Stomach smooth muscle (tissue), 2 donors: ENCODE data around the gene ZRANB1.

ENCODE experiments used
- H3K27ac ChIP-seq: one replicate; pipeline ENCODE4 v1.7.0; 2013; ENCODE audit warnings: mild to moderate bottlenecking, low read length, inconsistent platforms
- H3K27me3 ChIP-seq, 2 donors: one replicate each; pipeline ENCODE4 v1.7.0; 2013; ENCODE audit warnings: low read length in 2 of 2; ENCODE audit not compliant: insufficient read depth in 2 of 2, control insufficient read depth in 1 of 2
- H3K36me3 ChIP-seq, 2 donors: one replicate each; pipeline ENCODE4 v1.7.0; 2013; ENCODE audit warnings: low read length in 2 of 2; ENCODE audit not compliant: control insufficient read depth in 2 of 2, insufficient read depth in 2 of 2
- H3K4me1 ChIP-seq: one replicate; pipeline ENCODE4 v1.7.0; 2013; ENCODE audit warnings: low read length; ENCODE audit not compliant: control insufficient read depth, insufficient read depth
- H3K4me3 ChIP-seq, 2 donors: one replicate each; pipeline ENCODE4 v1.7.0; 2013; ENCODE audit warnings: low read length in 2 of 2
- H3K9ac ChIP-seq, 2 donors: one replicate each; pipeline ENCODE4 v1.7.0; 2013; ENCODE audit warnings: low read length in 2 of 2, mild to moderate bottlenecking in 1 of 2
- H3K9me3 ChIP-seq, 2 donors: one replicate each; pipeline ENCODE4 v1.7.0; 2013; ENCODE audit warnings: low read length in 2 of 2; ENCODE audit not compliant: control insufficient read depth in 2 of 2
- donor health status: healthy.
- donor health status: Pancreatic carcinoma.

ZRANB1 gene

GRCh38 chr10:124962421-124962820, 20.5 kb downstream of the ZRANB1 start:
- Histone ChIP-seq H3K27me3 (no peaks in the 10 kb centered on the region), H3K4me1 (no peaks in the 10 kb centered on the region), H3K4me3 (no peak overlapping the region), H3K27ac (no peak overlapping the region), H3K9me3 (no peaks in the 10 kb centered on the region), H3K9ac (no peak overlapping the region), H3K36me3 (peaks cover 0 to 1% of the 10 kb centered on the region in 2 donors)

GRCh38 chr10:124963866-124964720, 22.2 kb downstream of the ZRANB1 start:
- no peak overlapping the region for H3K27ac ChIP-seq
- H3K27me3 ChIP-seq, result no peaks in the 10 kb centered on the region
- no peak overlapping the region for H3K4me3 ChIP-seq
- peaks cover 0 to 5% of the 10 kb centered on the region in 2 donors for H3K36me3 ChIP-seq
- no peak overlapping the region for H3K9ac ChIP-seq
- no peaks in the 10 kb centered on the region for H3K9me3 ChIP-seq
- H3K4me1 ChIP-seq, result no peaks in the 10 kb centered on the region

- H3K9me3 ChIP-seq, result no peaks in the 10 kb centered on the region
- no peak overlapping the region for H3K27ac ChIP-seq
- H3K27me3 ChIP-seq, result no peaks in the 10 kb centered on the region
- H3K4me1 ChIP-seq, result peaks cover 10% of the 10 kb centered on the region
- H3K4me3 ChIP-seq, result no peak overlapping the region
- peaks cover 0 to 6% of the 10 kb centered on the region in 2 donors for H3K36me3 ChIP-seq
- no peak overlapping the region for H3K9ac ChIP-seq
Observed at GRCh38 chr10:124966008-124966407, 24.1 kb downstream of the ZRANB1 start.

GRCh38 chr10:124967255-124967654, 25.3 kb downstream of the ZRANB1 start:
- no peaks in the 10 kb centered on the region for H3K9me3 ChIP-seq
- no peaks in the 10 kb centered on the region for H3K27me3 ChIP-seq
- no peak overlapping the region for H3K4me3 ChIP-seq
- peaks cover 0 to 6% of the 10 kb centered on the region in 2 donors for H3K36me3 ChIP-seq
- no peak overlapping the region for H3K9ac ChIP-seq
- no peak overlapping the region for H3K27ac ChIP-seq
- peaks cover 14% of the 10 kb centered on the region for H3K4me1 ChIP-seq

- Histone ChIP-seq H3K4me1 (peaks cover 14% of the 10 kb centered on the region), H3K27ac (peak overlapping the region; percentile 49), H3K27me3 (no peaks in the 10 kb centered on the region), H3K9me3 (no peaks in the 10 kb centered on the region), H3K36me3 (peaks cover 9 to 12% of the 10 kb centered on the region in 2 donors), H3K9ac (peak overlapping the region in 1 of 2 donors; percentile 42), H3K4me3 (no peak overlapping the region)
Observed at GRCh38 chr10:124971276-124971675, 29.4 kb downstream of the ZRANB1 start.

GRCh38 chr10:124972637-124973036, 30.7 kb downstream of the ZRANB1 start:
- Histone ChIP-seq H3K27ac (no peak overlapping the region), H3K4me1 (peaks cover 15% of the 10 kb centered on the region), H3K36me3 (peaks cover 9% of the 10 kb centered on the region in 2 donors), H3K9me3 (no peaks in the 10 kb centered on the region), H3K9ac (no peak overlapping the region), H3K4me3 (no peak overlapping the region), H3K27me3 (no peaks in the 10 kb centered on the region)

GRCh38 chr10:124974131-124974530, 32.2 kb downstream of the ZRANB1 start:
- no peak overlapping the region for H3K4me3 ChIP-seq
- H3K27ac ChIP-seq, result no peak overlapping the region
- H3K36me3 ChIP-seq, result peaks cover 6 to 9% of the 10 kb centered on the region in 2 donors
- H3K4me1 ChIP-seq, result peaks cover 18% of the 10 kb centered on the region
- H3K9me3 ChIP-seq, result no peaks in the 10 kb centered on the region
- H3K9ac ChIP-seq, result no peak overlapping the region
- H3K27me3 ChIP-seq, result no peaks in the 10 kb centered on the region

- Histone ChIP-seq H3K4me1 (peaks cover 8% of the 10 kb centered on the region), H3K9me3 (no peaks in the 10 kb centered on the region), H3K27ac (no peak overlapping the region), H3K36me3 (peaks cover 6 to 9% of the 10 kb centered on the region in 2 donors), H3K9ac (no peak overlapping the region), H3K4me3 (no peak overlapping the region), H3K27me3 (no peaks in the 10 kb centered on the region)
Observed at GRCh38 chr10:124975977-124976514, 34.1 kb downstream of the ZRANB1 start.

- no peak overlapping the region for H3K27ac ChIP-seq
- H3K9ac ChIP-seq, result no peak overlapping the region
- H3K4me3 ChIP-seq, result no peak overlapping the region
- peaks cover 3% of the 10 kb centered on the region for H3K4me1 ChIP-seq
- H3K9me3 ChIP-seq, result no peaks in the 10 kb centered on the region
- H3K36me3 ChIP-seq, result peaks cover 11% of the 10 kb centered on the region in 2 donors
- H3K27me3 ChIP-seq, result no peaks in the 10 kb centered on the region
Observed at GRCh38 chr10:124977161-124977560, 35.2 kb downstream of the ZRANB1 start.

GRCh38 chr10:124977648-124978375, 35.9 kb downstream of the ZRANB1 start:
- Histone ChIP-seq H3K9me3 (no peaks in the 10 kb centered on the region), H3K36me3 (peaks cover 10 to 17% of the 10 kb centered on the region in 2 donors), H3K27me3 (no peaks in the 10 kb centered on the region), H3K9ac (no peak overlapping the region), H3K27ac (no peak overlapping the region), H3K4me1 (peaks cover 3% of the 10 kb centered on the region), H3K4me3 (no peak overlapping the region)
